ENCODE results near the gene KLHL2.
"Not testable (repeated sequence)": the region's sequence is repeated elsewhere in the genome, so short reads cannot be mapped to it uniquely, and the experiment has no call there.

The KLHL2 gene

GRCh38 chr4:165167650-165168049, 39.7 kb upstream of the KLHL2 start:
- Histone ChIP-seq H3K27me3 (ENCODE audit: insufficient read depth, poor library complexity, severe bottlenecking) (no peaks in the 10 kb centered on the region), H3K4me3 (replicated peaks; ENCODE audit: insufficient read depth, low read length) (no peak overlapping the region), H3K27ac (replicated peaks) (no peak overlapping the region)
- no peak for DNase-seq (ENCODE audit: low read depth in 1 of 2, low spot score in 1 of 2)
- TF ChIP-seq SPI1 (IDR thresholded peaks at IDR 0.05; ENCODE audit: borderline replicate concordance, low read depth) (no peak), CTCF (IDR thresholded peaks at IDR 0.05; ENCODE audit: insufficient read depth, low read length) (no peak), REST (IDR thresholded peaks at IDR 0.05; ENCODE audit: insufficient replicate concordance, low read depth) (no peak), POLR2AphosphoS5 (IDR thresholded peaks at IDR 0.05; ENCODE audit: low read depth) (no peak), GABPA (IDR thresholded peaks at IDR 0.05; ENCODE audit: low read depth) (no peak)

DNA sequence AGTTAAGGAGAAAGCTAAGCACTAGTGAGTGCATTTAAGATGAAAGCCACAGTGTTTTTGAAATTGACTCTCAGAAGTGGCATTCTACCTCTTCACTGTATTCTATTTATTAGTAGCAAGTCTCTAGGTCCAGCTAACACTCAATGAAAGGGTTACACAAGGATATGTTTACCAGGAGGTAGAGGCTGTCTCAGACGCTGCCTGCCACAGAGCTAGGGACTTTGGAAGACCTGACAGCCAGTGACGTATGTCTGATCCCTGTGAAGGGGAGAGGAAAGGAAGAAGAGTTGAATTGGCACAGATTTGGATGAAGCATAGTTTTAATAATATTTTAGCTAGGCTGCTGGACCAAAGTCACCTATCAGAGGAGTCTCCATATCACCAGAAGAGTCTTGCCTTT, 36.5 kb upstream of the KLHL2 start:
- Histone ChIP-seq H3K27me3 (ENCODE audit: insufficient read depth, poor library complexity, severe bottlenecking) (no peaks in the 10 kb centered on the region), H3K4me3 (replicated peaks; ENCODE audit: insufficient read depth, low read length) (no peak overlapping the region), H3K27ac (replicated peaks) (no peak overlapping the region)
- TF ChIP-seq REST (IDR thresholded peaks at IDR 0.05; ENCODE audit: insufficient replicate concordance, low read depth) (no peak), SPI1 (IDR thresholded peaks at IDR 0.05; ENCODE audit: borderline replicate concordance, low read depth) (no peak), POLR2AphosphoS5 (IDR thresholded peaks at IDR 0.05; ENCODE audit: low read depth) (no peak), CTCF (IDR thresholded peaks at IDR 0.05; ENCODE audit: insufficient read depth, low read length) (no peak), GABPA (IDR thresholded peaks at IDR 0.05; ENCODE audit: low read depth) (no peak)
- no peak for DNase-seq (ENCODE audit: low read depth in 1 of 2, low spot score in 1 of 2)

DNA sequence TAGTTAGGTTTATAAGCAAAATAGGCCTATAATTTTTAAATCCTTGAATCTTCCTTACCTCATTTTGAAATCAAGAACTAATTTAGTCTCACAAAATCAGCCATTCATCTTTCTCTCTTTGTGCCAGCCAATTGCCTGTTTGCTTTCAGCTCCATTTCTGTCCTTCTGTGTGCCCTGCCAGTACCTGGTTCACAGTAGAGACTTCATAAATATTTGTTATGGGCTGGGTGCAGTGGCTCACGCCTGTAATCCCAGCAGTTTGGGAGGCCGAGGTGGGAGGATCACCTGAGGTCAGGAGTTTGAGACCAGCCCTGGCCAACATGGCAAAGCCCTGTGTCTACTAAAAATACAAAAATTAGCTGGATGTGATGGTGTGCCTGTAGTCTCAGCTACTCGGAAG, 31.9 kb upstream of the KLHL2 start:
- not testable (repeated sequence) for DNase-seq (ENCODE audit: low read depth in 1 of 2, low spot score in 1 of 2); H3K27ac ChIP-seq (replicated peaks); H3K27me3 ChIP-seq (ENCODE audit: insufficient read depth, poor library complexity, severe bottlenecking); H3K4me3 ChIP-seq (replicated peaks; ENCODE audit: insufficient read depth, low read length)

DNA sequence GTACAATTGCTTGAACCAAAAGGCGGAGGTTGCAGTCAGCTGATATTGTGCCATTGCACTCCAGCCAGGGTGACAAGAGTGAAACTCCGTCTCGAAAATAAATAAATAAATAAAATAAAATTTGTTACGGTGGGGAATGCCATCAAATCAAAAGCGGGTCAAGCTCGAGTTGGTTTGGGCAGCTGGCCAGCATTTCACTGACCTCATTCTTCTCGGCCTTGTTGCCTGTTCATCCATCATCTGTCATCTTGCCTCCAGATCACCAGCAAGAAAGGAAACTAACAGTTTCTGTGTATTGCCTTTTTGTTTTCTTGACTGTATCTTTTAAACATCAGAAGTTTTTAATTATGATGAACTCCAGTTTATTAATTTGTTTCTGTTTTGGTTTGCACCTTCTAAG, 31.5 kb upstream of the KLHL2 start:
- Histone ChIP-seq H3K4me3 (replicated peaks; ENCODE audit: insufficient read depth, low read length) (no peak overlapping the region), H3K27ac (replicated peaks) (no peak overlapping the region), H3K27me3 (ENCODE audit: insufficient read depth, poor library complexity, severe bottlenecking) (no peaks in the 10 kb centered on the region)
- no peak for TF ChIP-seq REST (IDR thresholded peaks at IDR 0.05; ENCODE audit: insufficient replicate concordance, low read depth)
- TF ChIP-seq GABPA (IDR thresholded peaks at IDR 0.05; ENCODE audit: low read depth) = no peak
- TF ChIP-seq CTCF (IDR thresholded peaks at IDR 0.05; ENCODE audit: insufficient read depth, low read length) = no peak
- TF ChIP-seq POLR2AphosphoS5 (IDR thresholded peaks at IDR 0.05; ENCODE audit: low read depth) = no peak
- no peak for TF ChIP-seq SPI1 (IDR thresholded peaks at IDR 0.05; ENCODE audit: borderline replicate concordance, low read depth)
- DNase-seq (ENCODE audit: low read depth in 1 of 2, low spot score in 1 of 2) = no peak

Data from HL-60 (cell line).